Measurements from ENCODE around the gene ATP8A2.

- TF ChIP-seq CTCF (IDR thresholded peaks at IDR 0.05 in 2 of 3, conservative IDR thresholded peaks at IDR 0.05 in 1 of 3; ENCODE audit: insufficient read depth in 2 of 3, low read depth in 1 of 3, low read length in 3 of 3) = no peak
- no peak for TF ChIP-seq FOXM1 (IDR thresholded peaks at IDR 0.05; ENCODE audit: low read depth)
- TF ChIP-seq FOXM1 (CRISPR knock-in tag; IDR thresholded peaks at IDR 0.05; ENCODE audit: low read depth) = no peak
- TF ChIP-seq EZH2 (IDR thresholded peaks at IDR 0.05; ENCODE audit: borderline replicate concordance, low read depth, low read length) = no peak
- no peak for TF ChIP-seq NR1H2 (CRISPR knock-in tag; IDR thresholded peaks at IDR 0.05)
- TF ChIP-seq, protein P1, sequence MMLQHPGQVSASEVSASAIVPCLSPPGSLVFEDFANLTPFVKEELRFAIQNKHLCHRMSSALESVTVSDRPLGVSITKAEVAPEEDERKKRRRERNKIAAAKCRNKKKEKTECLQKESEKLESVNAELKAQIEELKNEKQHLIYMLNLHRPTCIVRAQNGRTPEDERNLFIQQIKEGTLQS (IDR thresholded peaks at IDR 0.05) = no peak
- TF ChIP-seq, protein P1 (CRISPR knock-in tag; conservative IDR thresholded peaks at IDR 0.05) = no peak
- no peak for TF ChIP-seq TFAM (CRISPR knock-in tag; conservative IDR thresholded peaks at IDR 0.05)
- TF ChIP-seq, protein P2, sequence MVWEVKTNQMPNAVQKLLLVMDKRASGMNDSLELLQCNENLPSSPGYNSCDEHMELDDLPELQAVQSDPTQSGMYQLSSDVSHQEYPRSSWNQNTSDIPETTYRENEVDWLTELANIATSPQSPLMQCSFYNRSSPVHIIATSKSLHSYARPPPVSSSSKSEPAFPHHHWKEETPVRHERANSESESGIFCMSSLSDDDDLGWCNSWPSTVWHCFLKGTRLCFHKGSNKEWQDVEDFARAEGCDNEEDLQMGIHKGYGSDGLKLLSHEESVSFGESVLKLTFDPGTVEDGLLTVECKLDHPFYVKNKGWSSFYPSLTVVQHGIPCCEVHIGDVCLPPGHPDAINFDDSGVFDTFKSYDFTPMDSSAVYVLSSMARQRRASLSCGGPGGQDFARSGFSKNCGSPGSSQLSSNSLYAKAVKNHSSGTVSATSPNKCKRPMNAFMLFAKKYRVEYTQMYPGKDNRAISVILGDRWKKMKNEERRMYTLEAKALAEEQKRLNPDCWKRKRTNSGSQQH (CRISPR knock-in tag; IDR thresholded peaks at IDR 0.05) = no peak
- TF ChIP-seq ZNF175 (CRISPR knock-in tag; IDR thresholded peaks at IDR 0.05; ENCODE audit: low read depth) = no peak
- TF ChIP-seq PHF8 (IDR thresholded peaks at IDR 0.05; ENCODE audit: borderline replicate concordance, low read length) = no peak
- no peak for TF ChIP-seq ZNF232 (CRISPR knock-in tag; IDR thresholded peaks at IDR 0.05)
- no peak for TF ChIP-seq ESRRA (IDR thresholded peaks at IDR 0.05; ENCODE audit: borderline replicate concordance, low read depth)
- TF ChIP-seq SREBF2 (CRISPR knock-in tag; IDR thresholded peaks at IDR 0.05) = no peak
- no peak for TF ChIP-seq NFIC (IDR thresholded peaks at IDR 0.05)
- TF ChIP-seq NCOA6 (IDR thresholded peaks at IDR 0.05) = no peak
Observed at GRCh38 chr13:25675060-25675459, 303.3 kb downstream of the ATP8A2 start.

Data from K562 (cell line).